GM18499 (cell line): ENCODE measurements around the gene BRSK2.
"Not testable (repeated sequence)": the region's sequence is repeated elsewhere in the genome, so short reads cannot be mapped to it uniquely, and the experiment has no call there.

Experiments used
- ATAC-seq: cut with Tn5 transposase; IDR thresholded peaks from one replicate; pipeline ENCODE4 v1.9.1; 2021; ENCODE audit warnings: moderate number of reproducible peaks; ENCODE audit not compliant: insufficient read depth, unreplicated experiment

Gene BRSK2

DNA sequence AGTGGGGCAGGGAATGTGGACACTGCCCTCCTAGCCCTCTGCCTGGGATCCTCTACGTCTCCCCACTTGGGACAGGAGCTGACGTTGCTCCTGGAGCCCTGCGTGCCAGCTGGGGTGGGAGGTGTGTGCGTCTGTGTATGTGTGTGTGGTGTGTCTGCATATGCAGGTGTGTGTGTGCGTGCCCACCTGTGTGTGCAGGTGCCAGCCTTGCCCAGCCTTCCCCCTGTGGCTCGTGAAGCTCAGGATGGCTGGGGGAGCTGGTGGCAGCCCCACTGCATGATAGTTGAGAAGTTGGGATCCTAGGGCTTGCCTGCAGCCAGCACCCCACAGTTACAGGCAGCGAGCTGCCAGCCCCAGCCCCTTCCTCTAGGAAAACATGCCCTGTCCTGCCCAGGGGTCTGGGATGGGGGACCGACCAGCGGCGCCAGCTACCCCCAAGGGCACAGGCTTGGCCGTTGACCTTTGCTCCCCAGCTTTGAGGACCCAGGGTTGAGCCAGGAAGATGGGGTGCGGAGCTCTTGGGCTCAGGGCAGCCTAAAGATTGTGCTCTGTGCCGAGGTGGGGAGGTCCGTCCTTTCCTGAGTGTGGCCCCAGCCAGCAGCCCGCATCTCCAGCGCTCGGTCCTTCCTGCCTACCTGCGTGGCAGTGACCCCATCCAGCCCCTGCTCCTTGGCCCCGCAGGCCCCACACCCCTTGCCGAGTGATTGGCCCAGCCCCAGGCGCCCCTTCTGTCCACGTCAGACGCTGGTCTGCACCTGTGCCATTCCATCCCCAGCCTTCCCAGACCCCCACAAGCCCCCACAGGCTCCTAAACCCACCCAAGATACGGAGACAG is 15.7 kb downstream of the BRSK2 start:
- ATAC-seq = no peak

DNA sequence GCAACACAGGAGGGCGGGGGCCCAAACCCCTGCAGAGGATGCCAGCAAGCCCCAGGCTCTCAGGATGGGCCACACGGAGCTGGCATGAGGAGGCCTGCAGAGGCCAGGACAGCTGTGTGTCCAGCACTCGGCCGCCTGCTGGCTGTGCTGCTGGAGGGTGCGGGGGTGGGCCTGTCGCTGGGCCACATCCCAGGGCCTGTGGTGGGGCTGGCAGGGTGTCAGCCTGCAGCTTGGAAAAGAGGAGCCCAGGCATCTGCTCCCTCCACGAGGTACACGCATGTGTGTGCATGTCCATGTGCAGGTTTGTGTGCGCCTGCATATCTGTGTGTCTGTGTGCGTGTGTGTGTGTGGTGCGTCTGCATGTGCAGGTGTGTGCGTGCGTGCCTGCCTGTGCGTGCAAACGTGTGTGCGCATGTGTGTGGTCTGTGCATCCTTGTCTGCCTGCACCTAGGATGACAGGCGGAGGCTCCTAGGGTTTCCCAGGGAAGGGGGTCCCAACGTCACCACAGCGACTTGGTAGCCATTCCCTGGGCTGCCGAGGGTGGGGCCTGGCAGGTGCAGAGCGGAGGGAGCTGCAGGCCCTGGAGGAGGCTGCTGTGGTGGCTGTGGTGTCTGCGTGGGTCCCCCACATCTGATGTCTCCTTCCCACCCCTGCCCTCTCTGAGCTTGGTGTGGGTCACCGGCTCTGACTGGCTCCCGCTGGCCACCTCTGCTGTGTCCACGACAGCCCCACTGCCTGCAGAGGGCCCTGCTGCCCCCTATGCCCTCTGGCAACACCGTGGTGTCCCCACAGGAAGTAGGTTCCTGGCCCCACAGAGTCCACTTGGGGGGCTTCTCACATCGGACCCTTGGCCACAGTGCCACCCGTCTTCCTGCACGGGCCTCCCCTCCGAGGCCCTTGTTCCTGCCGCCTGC is 17.1 kb downstream of the BRSK2 start:
- no peak for ATAC-seq

DNA sequence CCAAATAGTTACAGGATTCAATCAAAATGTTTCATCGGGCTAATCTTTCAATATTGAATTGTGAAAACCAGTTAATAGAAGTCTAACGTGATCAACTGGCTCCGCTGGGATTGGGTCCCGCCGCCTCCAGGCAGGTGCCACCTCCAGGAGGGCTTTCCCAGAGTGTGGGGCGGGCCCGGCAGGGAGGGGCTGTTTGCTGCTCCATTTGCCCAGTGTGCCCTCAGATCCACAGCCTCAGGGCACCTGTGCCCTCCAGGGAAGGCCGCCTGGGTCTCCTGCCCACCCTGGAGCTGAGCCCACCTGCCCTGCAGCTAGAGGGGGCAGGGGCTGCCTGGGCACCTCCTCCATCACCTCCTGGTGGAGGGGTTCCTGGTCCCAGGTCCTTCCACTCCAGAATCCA is 17.9 kb downstream of the BRSK2 start:
- no peak for ATAC-seq

DNA sequence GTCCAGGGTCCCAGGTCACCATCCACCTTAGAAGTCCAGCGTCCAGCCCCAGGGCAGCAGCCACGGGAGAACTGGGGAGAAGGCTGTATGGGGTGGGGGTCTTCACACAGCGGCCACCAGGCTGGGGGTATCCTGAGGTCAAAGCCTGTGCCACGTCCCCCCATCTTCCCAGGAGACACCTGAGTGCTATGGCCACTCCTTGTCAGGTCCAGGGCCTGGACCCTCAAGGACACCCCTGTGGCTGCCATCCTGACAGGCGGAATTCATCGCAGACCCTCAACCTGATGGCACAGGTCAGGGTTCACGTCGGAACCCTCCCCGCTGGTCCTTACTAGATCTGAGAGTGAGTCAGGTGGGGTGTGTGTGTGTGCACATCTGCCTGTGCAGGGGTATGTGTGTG is 18.6 kb downstream of the BRSK2 start:
- no peak for ATAC-seq

DNA sequence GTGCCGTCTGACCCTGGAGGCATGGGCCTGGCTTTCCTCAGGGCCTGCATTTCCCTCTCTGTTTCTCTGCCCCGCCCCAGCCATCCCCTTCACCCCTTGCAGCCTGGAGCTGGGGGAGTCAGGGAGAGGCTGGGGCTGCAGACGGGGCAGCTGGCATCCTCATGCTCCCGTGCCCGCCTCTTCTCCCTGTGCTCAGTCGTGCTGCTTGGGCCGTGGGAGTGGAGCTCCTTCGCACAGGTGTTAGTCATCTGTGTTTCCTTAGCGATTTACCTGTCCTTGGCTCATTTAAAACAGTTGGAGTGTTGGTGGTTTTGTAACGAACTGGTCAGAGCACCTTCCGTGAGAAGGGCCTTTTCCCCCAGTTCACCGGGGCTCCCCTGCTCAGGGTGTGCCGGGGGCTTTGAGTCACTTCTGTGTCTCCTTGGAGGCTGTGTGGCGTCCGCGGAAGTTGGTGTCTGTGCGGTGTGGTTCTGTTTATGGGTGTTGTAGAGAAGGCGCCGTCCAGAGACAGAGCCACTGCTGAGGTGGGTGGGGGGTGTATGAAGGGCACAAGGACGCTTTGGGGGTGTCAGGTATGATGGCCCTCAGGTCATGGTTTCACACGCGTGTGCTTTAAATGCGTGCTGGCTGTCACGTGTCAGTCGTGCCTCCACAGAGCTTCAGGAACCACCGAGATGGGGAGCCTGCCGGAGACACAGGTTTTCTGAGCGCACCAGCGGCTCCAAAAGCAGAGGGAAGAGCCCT is 19.5 kb downstream of the BRSK2 start:
- no peak for ATAC-seq

DNA sequence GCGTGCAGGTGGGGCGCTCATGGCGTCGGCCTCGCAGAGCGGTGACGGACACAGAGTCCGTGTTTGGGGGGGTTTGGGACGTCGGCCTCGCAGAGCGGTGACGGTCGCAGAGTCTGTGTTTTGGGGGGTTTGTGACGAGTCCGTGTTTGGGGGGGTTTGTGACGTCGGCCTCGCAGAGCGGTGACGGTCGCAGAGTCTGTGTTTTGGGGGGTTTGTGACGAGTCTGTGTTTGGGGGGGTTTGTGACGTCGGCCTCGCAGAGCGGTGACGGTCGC is 20.1 kb downstream of the BRSK2 start:
- ATAC-seq = not testable (repeated sequence)

DNA sequence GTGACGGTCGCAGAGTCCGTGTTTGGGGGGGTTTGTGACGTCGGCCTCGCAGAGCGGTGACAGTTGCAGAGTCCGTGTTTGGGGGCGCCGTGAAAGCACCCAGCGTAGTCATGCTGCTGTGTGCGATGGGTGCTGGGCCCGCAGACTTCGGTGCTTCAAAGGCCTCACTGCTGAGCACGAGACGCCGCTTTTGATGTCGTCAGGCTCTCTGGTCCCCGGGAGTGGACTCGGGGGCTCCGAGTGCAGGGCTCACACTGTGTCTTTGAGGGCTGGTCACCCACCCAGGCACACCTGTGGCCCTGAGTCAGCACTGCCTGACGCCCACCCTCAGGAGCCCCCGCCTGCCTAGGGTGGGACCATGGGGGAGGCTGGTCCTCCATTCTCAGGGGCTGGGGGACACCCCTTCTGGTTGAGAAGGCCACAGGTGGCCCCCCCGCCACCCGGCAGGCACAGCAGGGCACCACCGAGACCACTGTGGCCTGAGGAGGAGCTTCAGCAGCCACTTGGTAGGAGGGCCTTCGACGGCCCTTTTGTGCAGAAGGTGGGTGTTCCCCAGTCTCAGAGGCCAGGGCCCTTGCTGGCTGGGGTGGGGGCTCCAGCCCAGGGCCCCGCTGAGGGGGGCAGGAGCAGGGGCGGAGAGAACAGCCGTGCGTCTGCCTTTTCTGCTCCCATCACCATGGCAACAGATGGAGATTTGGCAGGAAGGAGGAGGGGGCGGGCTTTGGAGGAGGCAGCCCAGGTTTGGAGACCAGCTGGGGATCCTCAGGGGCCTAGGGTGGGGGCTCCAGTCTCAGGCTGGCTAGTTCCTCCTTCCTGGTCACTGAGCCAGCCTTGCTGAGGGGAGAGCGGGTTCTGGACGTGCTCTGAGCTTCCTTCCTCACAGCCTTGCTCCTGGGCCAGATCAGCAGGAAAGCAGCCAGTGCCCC is 20.9 kb downstream of the BRSK2 start:
- no peak for ATAC-seq

DNA sequence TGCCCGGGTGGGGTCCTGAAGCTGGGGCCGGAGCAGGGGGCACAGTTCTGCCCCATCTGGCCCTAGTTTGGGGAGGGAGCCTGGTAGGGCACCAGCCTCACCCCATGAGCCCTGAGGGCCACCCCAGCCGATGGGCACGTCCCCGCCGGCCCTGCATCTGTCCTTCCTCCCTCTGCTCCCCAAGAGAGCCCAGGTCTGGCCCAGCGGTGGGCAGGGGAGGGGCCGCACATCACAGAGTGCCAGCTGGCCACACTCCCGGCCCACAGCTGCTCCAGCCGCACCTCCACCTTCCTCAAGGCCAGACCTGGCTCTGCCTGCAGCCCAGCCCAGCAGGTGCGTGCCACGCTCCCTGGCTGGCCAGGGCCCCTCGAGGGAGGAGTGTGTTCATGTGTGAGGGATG is 21.6 kb downstream of the BRSK2 start:
- no peak for ATAC-seq

DNA sequence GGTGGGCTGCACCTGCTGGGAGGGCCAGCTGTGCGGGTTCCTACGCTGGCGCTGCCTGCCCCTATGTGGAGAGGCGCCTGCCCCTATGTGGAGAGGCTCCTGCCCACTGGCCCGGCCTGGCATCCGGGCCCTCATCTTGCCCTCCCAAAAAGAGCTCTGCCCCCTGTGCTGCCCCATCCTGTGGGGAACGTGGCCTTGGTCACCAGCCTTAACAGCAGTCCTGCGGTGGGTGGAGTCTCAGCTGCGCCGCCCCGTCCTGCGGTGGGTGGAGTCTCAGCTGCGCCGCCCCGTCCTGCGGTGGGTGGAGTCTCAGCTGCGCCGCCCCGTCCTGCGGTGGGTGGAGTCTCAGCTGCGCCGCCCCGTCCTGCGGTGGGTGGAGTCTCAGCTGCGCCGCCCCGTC is 22.0 kb downstream of the BRSK2 start:
- not testable (repeated sequence) for ATAC-seq

DNA sequence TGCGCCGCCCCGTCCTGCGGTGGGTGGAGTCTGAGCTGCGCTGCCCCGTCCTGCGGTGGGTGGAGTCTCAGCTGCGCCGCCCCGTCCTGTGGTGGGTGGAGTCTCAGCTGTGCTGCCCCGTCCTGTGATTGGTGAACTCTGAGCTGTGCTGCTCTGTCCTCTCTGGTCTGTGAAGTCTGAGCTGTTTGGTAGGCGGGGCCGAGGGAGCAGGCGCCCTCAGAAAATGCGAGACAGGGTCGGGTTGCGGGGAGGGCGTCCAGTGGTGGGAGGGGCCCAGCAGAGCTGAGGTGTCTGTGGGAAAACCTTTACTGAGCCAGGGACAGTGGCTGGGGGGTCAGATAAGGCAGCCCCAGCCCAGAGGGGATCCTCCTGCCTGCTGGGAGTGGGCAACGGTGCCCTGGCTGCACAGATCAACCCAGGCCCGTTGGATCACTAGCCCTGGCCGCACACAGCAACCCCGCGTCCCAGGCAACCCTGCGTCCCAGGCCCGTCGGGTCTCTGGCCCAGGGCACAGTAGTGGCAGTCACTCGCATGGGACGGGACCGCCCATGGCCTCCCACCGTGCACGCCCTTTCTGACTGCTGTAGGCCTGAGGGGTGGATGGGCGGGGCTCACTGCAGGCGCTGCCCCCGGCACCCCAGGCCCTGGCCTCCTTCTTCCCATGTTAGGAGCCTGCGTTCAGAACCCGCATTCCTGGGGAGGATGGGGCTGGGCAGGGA is 22.8 kb downstream of the BRSK2 start:
- no peak for ATAC-seq

DNA sequence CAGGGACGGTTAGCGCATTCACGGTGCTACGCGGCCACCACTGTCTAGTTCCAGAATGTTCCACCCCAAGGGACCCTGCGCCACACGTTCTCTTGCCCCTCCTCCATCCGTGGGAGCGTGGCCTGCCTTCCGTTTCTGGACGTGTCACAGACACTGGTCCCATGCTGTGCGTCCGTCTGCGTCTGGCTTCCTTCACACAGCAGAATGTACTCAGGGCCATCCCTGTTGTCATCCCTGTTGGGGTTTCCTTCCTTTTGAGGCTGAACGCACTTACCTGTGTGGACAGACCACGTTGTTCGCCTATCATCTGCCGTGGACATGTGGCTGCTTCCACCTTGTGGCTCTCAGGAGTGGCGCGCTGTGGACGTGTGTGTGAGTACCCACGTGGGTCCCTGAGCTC is 24.9 kb downstream of the BRSK2 start:
- ATAC-seq = no peak

DNA sequence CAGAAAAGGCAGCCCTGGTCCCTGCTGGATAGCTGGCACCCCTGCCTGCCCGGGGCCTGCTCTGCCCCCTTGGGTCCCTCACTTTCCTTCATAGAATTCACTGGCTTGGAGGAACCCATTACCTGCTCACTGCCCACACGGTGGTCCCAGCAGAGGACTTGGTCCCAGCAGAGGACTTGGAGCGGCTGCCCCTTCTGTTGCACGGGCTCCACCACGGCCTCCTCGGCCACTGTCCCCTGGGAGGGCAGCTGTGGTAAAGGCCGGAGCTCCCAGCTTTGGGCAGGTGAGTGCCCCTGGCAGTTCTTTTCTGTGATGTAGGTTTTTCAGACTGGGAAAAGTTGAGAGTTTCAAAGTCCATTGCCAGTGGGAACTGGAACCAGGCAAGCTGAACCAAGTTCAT is 25.9 kb downstream of the BRSK2 start:
- ATAC-seq = no peak

DNA sequence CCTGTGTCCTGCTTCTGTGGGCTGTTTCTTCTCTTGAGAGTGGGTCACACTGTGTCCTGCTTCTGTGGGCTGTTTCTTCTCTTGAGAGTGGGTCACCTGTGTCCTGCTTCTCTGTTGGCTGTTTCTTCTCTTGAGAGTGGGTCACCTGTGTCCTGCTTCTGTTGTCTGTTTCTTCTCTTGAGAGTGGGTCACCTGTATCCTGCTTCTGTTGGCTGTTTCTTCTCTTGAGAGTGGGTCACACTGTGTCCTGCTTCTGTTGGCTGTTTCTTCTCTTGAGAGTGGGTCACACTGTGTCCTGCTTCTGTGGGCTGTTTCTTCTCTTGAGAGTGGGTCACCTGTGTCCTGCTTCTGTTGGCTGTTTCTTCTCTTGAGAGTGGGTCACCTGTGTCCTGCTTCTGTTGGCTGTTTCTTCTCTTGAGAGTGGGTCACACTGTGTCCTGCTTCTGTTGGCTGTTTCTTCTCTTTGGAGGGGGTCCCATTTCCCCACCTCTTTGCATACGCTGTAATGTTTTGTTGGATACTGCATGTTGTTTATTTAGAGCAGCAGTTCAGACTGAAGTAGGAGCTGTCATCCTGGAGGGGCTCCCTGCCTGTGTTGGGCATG is 28.6 kb downstream of the BRSK2 start:
- ATAC-seq = not testable (repeated sequence)

DNA sequence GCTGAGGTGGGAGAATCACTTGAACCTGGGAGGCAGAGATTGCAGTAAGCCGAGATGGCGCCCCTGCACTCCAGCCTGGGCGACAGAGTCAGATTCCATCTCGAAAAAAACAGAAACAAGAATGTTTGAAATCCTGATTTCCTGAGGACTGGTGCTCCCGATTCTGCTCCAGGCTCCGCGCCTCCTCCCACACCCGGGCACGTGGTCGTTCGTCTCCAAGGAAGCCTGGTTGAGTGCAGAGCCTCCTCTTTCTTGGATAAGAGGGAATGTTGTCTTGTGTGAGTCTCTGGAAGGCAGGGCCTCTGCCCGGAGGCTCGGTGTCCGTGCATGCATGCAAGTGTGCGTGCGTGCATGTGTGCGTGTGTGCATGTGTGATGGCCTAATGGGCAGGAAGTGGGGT is 30.1 kb downstream of the BRSK2 start:
- no peak for ATAC-seq

DNA sequence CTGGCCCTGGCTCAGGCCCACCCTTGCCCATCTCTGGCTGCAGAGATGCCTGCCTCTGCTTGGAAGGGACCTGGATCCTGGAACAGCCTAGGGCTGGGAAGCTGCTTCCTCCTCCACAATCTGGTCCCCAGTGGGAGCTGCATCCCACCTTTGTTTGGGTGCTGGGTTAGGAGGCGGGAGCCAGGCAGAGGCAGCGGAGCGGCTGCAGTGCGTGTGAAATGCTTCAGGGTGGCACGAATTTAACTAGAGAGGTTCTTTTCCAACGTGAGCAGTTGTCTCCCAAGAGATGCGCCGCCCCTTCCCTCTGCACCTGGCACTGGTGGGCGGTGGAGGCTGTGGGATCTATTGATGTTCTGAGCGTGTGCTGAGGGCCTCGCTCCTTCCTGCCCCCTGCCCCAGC is 31.6 kb downstream of the BRSK2 start:
- no peak for ATAC-seq

DNA sequence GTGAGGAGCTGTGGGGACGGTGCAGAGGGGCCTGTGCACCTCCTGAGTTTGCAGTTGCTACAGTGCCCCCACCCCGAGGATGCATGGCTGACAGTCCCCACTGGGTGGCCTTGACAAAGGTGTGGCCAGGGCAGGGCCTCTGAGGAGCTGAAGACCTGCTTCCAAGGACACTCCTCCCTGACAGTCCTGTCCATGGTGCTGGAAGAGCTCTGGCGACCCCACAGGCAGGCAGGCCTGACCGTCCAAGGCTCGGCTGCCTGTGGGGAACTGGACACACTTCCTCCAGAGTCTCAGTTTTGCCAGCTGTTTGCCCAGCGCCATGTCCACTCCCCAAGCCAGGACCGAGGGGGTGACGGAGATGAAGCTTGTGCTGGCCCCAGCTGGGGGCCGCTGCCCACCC is 32.7 kb downstream of the BRSK2 start:
- no peak for ATAC-seq

DNA sequence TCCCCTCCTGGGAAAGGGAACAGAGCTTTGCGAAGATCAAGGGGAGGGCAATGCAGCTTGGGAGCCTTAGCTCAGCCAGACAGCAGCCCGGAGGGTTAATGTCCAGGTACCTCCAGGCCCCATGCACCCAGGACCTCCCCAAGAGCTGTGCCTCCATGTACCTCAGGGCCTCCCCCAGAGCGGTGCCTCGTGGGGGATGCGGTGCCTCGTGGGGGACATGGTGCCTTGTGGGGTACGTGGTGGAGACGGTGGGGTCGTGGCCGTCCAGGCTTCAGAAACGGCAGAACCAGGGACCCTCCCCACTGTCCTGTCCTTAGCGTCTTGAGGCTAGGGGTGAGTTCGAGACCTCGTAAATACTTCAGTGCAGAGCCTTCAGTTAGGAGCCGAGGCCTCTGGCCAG is 33.2 kb downstream of the BRSK2 start:
- no peak for ATAC-seq

DNA sequence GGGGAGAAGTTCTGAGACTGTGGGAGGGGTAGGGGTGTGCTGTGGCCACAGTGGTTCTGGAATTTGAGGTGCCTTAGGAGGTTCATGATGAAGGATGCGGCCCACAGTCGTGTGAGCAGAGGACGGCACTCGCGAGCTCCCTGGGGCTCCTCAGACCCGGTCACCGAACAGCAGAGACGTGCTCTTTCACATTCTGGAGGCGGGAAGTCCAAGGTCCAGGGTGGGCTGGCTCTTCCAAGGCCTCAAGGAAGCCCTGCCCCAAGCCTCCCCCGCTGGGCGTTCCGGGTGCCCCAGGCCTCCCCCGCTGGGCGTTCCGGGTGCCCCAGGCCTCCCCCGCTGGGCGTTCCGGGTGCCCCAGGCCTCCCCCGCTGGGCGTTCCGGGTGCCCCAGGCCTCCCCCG is 33.7 kb downstream of the BRSK2 start:
- ATAC-seq = not testable (repeated sequence)

DNA sequence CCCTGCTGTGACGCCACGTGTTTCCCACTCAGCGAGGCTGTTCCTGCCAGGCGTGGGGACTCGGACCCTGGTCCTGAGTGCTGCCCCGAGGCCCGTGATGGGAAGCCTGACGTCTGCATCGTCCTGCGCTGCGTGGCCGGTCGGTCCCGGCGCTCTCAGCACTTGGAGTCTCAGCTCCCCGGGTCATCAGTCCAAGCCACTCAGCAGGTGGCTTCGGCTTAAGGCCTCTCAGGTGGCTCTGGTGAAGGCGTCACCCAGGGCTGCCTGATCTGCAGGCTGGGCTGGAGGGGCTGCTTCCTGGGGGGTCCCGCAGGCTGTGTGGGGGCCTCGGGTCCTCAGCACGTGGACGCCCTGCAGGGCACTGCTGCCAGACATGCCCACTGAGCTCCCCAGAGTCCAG is 35.3 kb downstream of the BRSK2 start:
- ATAC-seq = no peak
